ENCODE data around the gene USP3. TPM values are rescaled to one million over a fixed set of nuclear protein-coding genes. Genes with fewer than 3 reads are reported as not detected.

The USP3 gene
- total and polyA plus RNA-seq, 9 of the 15 experiments (the other 6 are each of a cell fraction or from before 2014, with no cell fraction given): 17.3 to 54.3 (median 34.8) TPM

- FAIRE-seq (no peak), ATAC-seq (no peak), DNase-seq (ENCODE audit: extremely low read depth in 1 of 4, low spot score in 3 of 4) (no peak)
- Histone ChIP-seq H3K27ac (ENCODE audit: extremely low read depth, low read depth, low read length) (no peak overlapping the region), H3K27me3 (ENCODE audit: control insufficient read depth in 2 of 2, insufficient read depth in 2 of 2, low read length in 2 of 2) (no peaks in the 10 kb centered on the region), H3K4me1 (replicated peaks in 1 of 2; ENCODE audit: control insufficient read depth in 2 of 2, insufficient read depth in 2 of 2, low read length in 2 of 2) (peaks cover 0 to 18% of the 10 kb centered on the region in 2 experiments; a peak in 2 of 5 replicates), H3K9me3 (replicated peaks; ENCODE audit: control insufficient read depth, insufficient read depth, low read depth, low read length) (no peaks in the 10 kb centered on the region), H4K20me1 (replicated peaks; ENCODE audit: control insufficient read depth, insufficient read depth, low read length) (no peaks in the 10 kb centered on the region), H3K4me3 (no peak overlapping the region), H3K79me2 (ENCODE audit: control insufficient read depth, insufficient read depth, low read length) (no peaks in the 10 kb centered on the region), H3K36me3 (ENCODE audit: control insufficient read depth, insufficient read depth, low read length) (peaks cover 2% of the 10 kb centered on the region; the same call in 1 of the 3 replicates), H3K9ac (ENCODE audit: insufficient read depth in 1 of 2, low read depth in 2 of 2, low read length in 2 of 2) (peak overlapping the region in 1 of 2 experiments; percentile 17; a peak in 2 of 4 replicates), H3K9me1 (ENCODE audit: control insufficient read depth, insufficient read depth, low read length) (no peaks in the 10 kb centered on the region), H2AFZ (ENCODE audit: low read depth, low read length) (no peak overlapping the region), H3K4me2 (ENCODE audit: insufficient read depth, low read length) (no peak overlapping the region)
- in situ Hi-C loops (cut with MboI) (no loop called here), intact Hi-C loops (cut with micrococcal nuclease) (no loop called here)
- ChIA-PET POLR2A (interaction anchor here (1.2 kb wide), 1 partner anchor 12 kb away, joined by 4 read pairs; no protein-coding TSS in a partner anchor), CTCF (ENCODE audit: low intra/inter-chr PET ratio) (interaction anchor here (0.7 to 0.8 kb wide), 2 partner anchors 130 to 134 kb away, joined by 3 read pairs; no protein-coding TSS in a partner anchor)
- no TSS peak for BruUV-seq (replicated peaks)
- 86% methylated on average over 17 of the region's 26 CpGs for WGBS (ENCODE audit: insufficient coverage, low coverage, missing lambda C conversion rate)
- TF ChIP-seq ZBTB17 (CRISPR knock-in tag; IDR thresholded peaks at IDR 0.05) (no peak), E2F5 (CRISPR knock-in tag; IDR thresholded peaks at IDR 0.05) (no peak), ZC3H11A (IDR thresholded peaks at IDR 0.05; ENCODE audit: low read depth, low read length) (no peak), ZNF347 (CRISPR knock-in tag; IDR thresholded peaks at IDR 0.05; ENCODE audit: low read depth) (no peak), VEZF1 (CRISPR knock-in tag; IDR thresholded peaks at IDR 0.05) (no peak), SMARCE1 (IDR thresholded peaks at IDR 0.05) (no peak), ZNF253 (CRISPR knock-in tag; conservative IDR thresholded peaks at IDR 0.05) (no peak), RREB1 (CRISPR knock-in tag; IDR thresholded peaks at IDR 0.05) (no peak), GABPB1 (CRISPR knock-in tag; IDR thresholded peaks at IDR 0.05) (no peak), ZNF511 (CRISPR knock-in tag; IDR thresholded peaks at IDR 0.05) (no peak), NFXL1 (CRISPR knock-in tag; IDR thresholded peaks at IDR 0.05) (no peak), NFRKB (IDR thresholded peaks at IDR 0.05; ENCODE audit: low read depth) (no peak), POLR2B (IDR thresholded peaks at IDR 0.05; ENCODE audit: low read depth, partially characterized antibody) (no peak), BRCA1 (IDR thresholded peaks at IDR 0.05) (no peak), BRCA1 (CRISPR knock-in tag; IDR thresholded peaks at IDR 0.05) (no peak)
Measured at GRCh38 chr15:63600001-63600615, 95.7 kb downstream of the USP3 start.

Measured in K562 (cell line).